Duodenal mucosa (tissue), 2 donors: ENCODE measurements around the gene SGF29.
"Not testable (repeated sequence)": the region's sequence is repeated elsewhere in the genome, so short reads cannot be mapped to it uniquely, and the experiment has no call there.

Experiments used
- H3K27ac ChIP-seq: one replicate; pipeline ENCODE4 v1.7.0; 2013; ENCODE audit warnings: low read depth, low read length
- H3K27me3 ChIP-seq, 2 donors: one replicate each; pipeline ENCODE4 v1.7.0; 2013; ENCODE audit warnings: low read length in 2 of 2, control low read depth in 1 of 2; ENCODE audit not compliant: insufficient read depth in 2 of 2, control insufficient read depth in 1 of 2
- H3K36me3 ChIP-seq, 2 donors: one replicate each; pipeline ENCODE4 v1.7.0; 2013; ENCODE audit warnings: low read length in 2 of 2, control low read depth in 1 of 2; ENCODE audit not compliant: insufficient read depth in 2 of 2, control insufficient read depth in 1 of 2
- H3K4me1 ChIP-seq, 2 donors: one replicate each; pipeline ENCODE4 v1.7.0; 2013; ENCODE audit warnings: low read length in 2 of 2, control low read depth in 1 of 2; ENCODE audit not compliant: insufficient read depth in 2 of 2, control insufficient read depth in 1 of 2
- H3K4me3 ChIP-seq, 2 donors: one replicate each; pipeline ENCODE4 v1.7.0; 2013; ENCODE audit warnings: low read length in 2 of 2, low read depth in 1 of 2
- H3K9ac ChIP-seq, 2 donors: one replicate each; pipeline ENCODE4 v1.7.0; 2013; ENCODE audit warnings: low read length in 2 of 2, low read depth in 1 of 2
- H3K9me3 ChIP-seq, 2 donors: one replicate each; pipeline ENCODE4 v1.7.0; 2013; ENCODE audit warnings: low read length in 2 of 2, control low read depth in 1 of 2; ENCODE audit not compliant: control insufficient read depth in 1 of 2

SGF29 gene

GRCh38 chr16:28612359-28613280 lies 58.9 kb downstream of the SGF29 start:
- H3K9ac ChIP-seq, H3K36me3 ChIP-seq, H3K27me3 ChIP-seq, H3K9me3 ChIP-seq, H3K4me3 ChIP-seq, H3K27ac ChIP-seq: not testable (repeated sequence)
- peaks cover 19 to 23% of the 10 kb centered on the region in 2 donors for H3K4me1 ChIP-seq

- not testable (repeated sequence) for H3K9ac ChIP-seq, H3K9me3 ChIP-seq, H3K27ac ChIP-seq, H3K27me3 ChIP-seq, H3K4me3 ChIP-seq, H3K36me3 ChIP-seq
- H3K4me1 ChIP-seq, result peaks cover 18 to 23% of the 10 kb centered on the region in 2 donors
These were observed 60.2 kb downstream of the SGF29 start for GRCh38 chr16:28613912-28614311.

GRCh38 chr16:28614561-28614960 lies 60.8 kb downstream of the SGF29 start:
- H3K27me3 ChIP-seq, H3K27ac ChIP-seq, H3K9me3 ChIP-seq, H3K36me3 ChIP-seq, H3K9ac ChIP-seq, H3K4me3 ChIP-seq: not testable (repeated sequence)
- H3K4me1 ChIP-seq, result peaks cover 13 to 16% of the 10 kb centered on the region in 2 donors

- not testable (repeated sequence) for H3K4me3 ChIP-seq, H3K9me3 ChIP-seq, H3K9ac ChIP-seq, H3K36me3 ChIP-seq, H3K4me1 ChIP-seq, H3K27me3 ChIP-seq, H3K27ac ChIP-seq
These were observed 61.9 kb downstream of the SGF29 start for GRCh38 chr16:28615486-28616223.

- H3K36me3 ChIP-seq, H3K4me1 ChIP-seq, H3K9me3 ChIP-seq, H3K27ac ChIP-seq, H3K27me3 ChIP-seq, H3K9ac ChIP-seq, H3K4me3 ChIP-seq: not testable (repeated sequence)
These were observed 62.5 kb downstream of the SGF29 start for GRCh38 chr16:28616224-28616577.

- Histone ChIP-seq H3K4me3 (no peak overlapping the region), H3K9ac (no peak overlapping the region), H3K27ac (no peak overlapping the region), H3K27me3 (no peaks in the 10 kb centered on the region), H3K36me3 (peaks cover 0 to 4% of the 10 kb centered on the region in 2 donors), H3K9me3 (no peaks in the 10 kb centered on the region), H3K4me1 (no peaks in the 10 kb centered on the region)
These were observed 62.9 kb downstream of the SGF29 start for GRCh38 chr16:28616636-28617035.

GRCh38 chr16:28617874-28618273 lies 64.2 kb downstream of the SGF29 start:
- Histone ChIP-seq H3K4me3 (no peak overlapping the region), H3K9ac (no peak overlapping the region), H3K27me3 (no peaks in the 10 kb centered on the region)

GRCh38 chr16:28620316-28620715 lies 66.6 kb downstream of the SGF29 start:
- not testable (repeated sequence) for H3K4me1 ChIP-seq, H3K9me3 ChIP-seq, H3K27me3 ChIP-seq, H3K4me3 ChIP-seq, H3K9ac ChIP-seq, H3K36me3 ChIP-seq, H3K27ac ChIP-seq

More at GRCh38 chr16:28617874-28618273, 64.2 kb downstream of the SGF29 start:
- Histone ChIP-seq H3K36me3 (peaks cover 0 to 4% of the 10 kb centered on the region in 2 donors), H3K4me1 (no peaks in the 10 kb centered on the region), H3K9me3 (no peaks in the 10 kb centered on the region), H3K27ac (no peak overlapping the region)

- Histone ChIP-seq H3K9me3 (no peaks in the 10 kb centered on the region), H3K27ac (no peak overlapping the region), H3K27me3 (no peaks in the 10 kb centered on the region), H3K36me3 (peaks cover 0 to 4% of the 10 kb centered on the region in 2 donors), H3K4me3 (peak overlapping the region in 1 of 2 donors; percentile 21), H3K4me1 (no peaks in the 10 kb centered on the region), H3K9ac (no peak overlapping the region)
These were observed 67.9 kb downstream of the SGF29 start for GRCh38 chr16:28621481-28622155.
